Activated T-cell treated with anti-CD3 and anti-CD28 coated beads, Interleukin-2, amount 50 U/mL, for 72 hours (primary cell): ENCODE data around the gene CHRDL2. TPM values are rescaled to one million over a fixed set of nuclear protein-coding genes. Genes with fewer than 3 reads are reported as not detected.
A peak's percentile ranks its signal among the peaks of the same experiment; 100 is the strongest.

Experiments
- ATAC-seq, 2 donors: fragments of 150-1000 bp; cut with Tn5 transposase; replicated peaks in 1 of 2; 2 replicates each; pipeline ENCODE4 v1.10.0; 2021; ENCODE audit warnings: moderate library complexity in 2 of 2, mild to moderate bottlenecking in 1 of 2
- DNase-seq, 2 donors: peaks; one replicate each; pipeline ENCODE4 v3.0.0; 2021 to 2022; ENCODE audit warnings: mixed read lengths in 1 of 2
- H3K27ac Mint-ChIP-seq: one replicate; pipeline ENCODE4 v1.8.0; 2022; ENCODE audit warnings: mild to moderate bottlenecking, moderate library complexity, mixed read lengths
- H3K27me3 Mint-ChIP-seq: one replicate; pipeline ENCODE4 v1.8.0; 2022; ENCODE audit warnings: low read depth, mixed read lengths
- H3K36me3 Mint-ChIP-seq, 2 donors: one replicate each; pipeline ENCODE4 v1.8.0; 2022; ENCODE audit warnings: mixed read lengths in 2 of 2, mild to moderate bottlenecking in 1 of 2; ENCODE audit not compliant: insufficient read depth in 2 of 2
- H3K4me1 Mint-ChIP-seq: one replicate; pipeline ENCODE4 v1.8.0; 2022; ENCODE audit warnings: low read depth, mixed read lengths
- H3K4me3 Mint-ChIP-seq, 2 donors: one replicate each; pipeline ENCODE4 v1.8.0; 2022; ENCODE audit warnings: mild to moderate bottlenecking in 2 of 2, mixed read lengths in 2 of 2, moderate library complexity in 2 of 2
- H3K9me3 Mint-ChIP-seq, 2 donors: one replicate each; pipeline ENCODE4 v1.8.0; 2022; ENCODE audit warnings: mixed read lengths in 2 of 2
- total RNA-seq, 2 donors: library from RNA; stranded (reverse); gene quantifications; one replicate each; pipeline ENCODE4 v1.2.3, GENCODE V29; 2022

Gene CHRDL2
- total RNA-seq, 2 donors from 2014 or later, result not detected

DNA sequence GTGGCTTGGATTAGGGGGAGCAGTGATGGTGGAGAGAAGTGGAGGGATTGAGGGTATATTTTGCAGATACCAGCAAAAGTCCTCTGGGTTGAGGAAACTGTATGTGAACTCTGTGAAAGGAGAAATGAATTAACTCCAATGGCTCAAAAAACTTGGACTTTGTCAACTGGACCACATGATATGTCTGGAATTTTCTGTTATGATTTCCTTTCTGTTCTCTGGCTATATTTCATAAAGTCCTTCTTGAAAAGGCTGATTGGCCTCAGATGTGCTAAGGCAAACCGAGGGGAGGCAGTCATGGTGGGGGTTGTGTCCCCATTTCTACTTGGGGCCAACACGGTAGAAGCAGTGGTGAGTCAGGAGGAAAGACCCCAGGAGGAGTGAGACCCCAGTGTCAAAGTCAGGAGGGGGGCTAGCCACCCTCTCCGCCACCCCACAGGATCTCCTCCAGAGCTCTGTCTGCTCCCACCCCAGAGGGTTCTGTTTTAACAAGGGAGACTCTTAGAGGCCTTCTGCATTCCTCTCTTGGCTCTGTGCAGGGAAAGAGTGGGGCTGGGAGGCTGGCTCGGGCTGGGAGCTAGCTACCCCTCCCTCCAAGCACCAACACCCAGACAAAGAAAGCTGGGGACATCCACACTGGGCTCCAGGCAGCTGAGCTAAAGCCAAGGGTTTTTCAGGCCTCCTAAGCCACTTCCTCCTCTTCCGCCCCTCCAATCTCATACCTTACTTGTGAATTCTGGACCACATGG is 13.8 kb downstream of the CHRDL2 start:
- H3K4me1 Mint-ChIP-seq, result peaks cover 22% of the 10 kb centered on the region
- H3K27ac Mint-ChIP-seq, result no peak overlapping the region
- H3K4me3 Mint-ChIP-seq, result no peak overlapping the region
- H3K9me3 Mint-ChIP-seq, result no peaks in the 10 kb centered on the region
- DNase-seq (no peak), ATAC-seq (no peak)
- H3K36me3 Mint-ChIP-seq, result no peaks in the 10 kb centered on the region
- H3K27me3 Mint-ChIP-seq, result no peaks in the 10 kb centered on the region

DNA sequence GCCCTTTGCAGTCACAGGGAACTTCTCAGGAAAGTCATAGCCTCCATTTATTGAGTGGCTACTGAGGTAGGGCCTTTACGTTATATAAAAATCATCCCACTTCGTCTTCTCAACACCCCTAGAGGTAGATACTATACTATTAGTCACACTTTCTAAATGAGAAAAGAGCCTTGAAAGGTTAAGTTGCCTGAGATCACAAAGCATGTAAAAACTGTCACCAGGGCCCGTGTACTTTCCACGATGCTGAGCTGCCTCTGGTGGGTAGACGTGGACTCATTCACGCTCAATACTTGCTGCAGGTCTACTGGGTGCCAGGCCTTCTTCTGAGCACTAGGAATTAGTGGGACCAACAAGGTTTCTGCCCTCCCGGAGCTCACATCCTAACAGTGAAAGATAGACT is 16.3 kb downstream of the CHRDL2 start:
- peak overlapping the region in 1 of 2 donors; percentile 29 for H3K4me3 Mint-ChIP-seq
- ATAC-seq, result peak; percentile 89 to 93
- H3K9me3 Mint-ChIP-seq, result no peaks in the 10 kb centered on the region
- no peaks in the 10 kb centered on the region for H3K36me3 Mint-ChIP-seq
- peak overlapping the region; percentile 52 for H3K27ac Mint-ChIP-seq
- peak; percentile 27 to 46 for DNase-seq
- no peaks in the 10 kb centered on the region for H3K27me3 Mint-ChIP-seq
- H3K4me1 Mint-ChIP-seq, result peaks cover 22% of the 10 kb centered on the region

DNA sequence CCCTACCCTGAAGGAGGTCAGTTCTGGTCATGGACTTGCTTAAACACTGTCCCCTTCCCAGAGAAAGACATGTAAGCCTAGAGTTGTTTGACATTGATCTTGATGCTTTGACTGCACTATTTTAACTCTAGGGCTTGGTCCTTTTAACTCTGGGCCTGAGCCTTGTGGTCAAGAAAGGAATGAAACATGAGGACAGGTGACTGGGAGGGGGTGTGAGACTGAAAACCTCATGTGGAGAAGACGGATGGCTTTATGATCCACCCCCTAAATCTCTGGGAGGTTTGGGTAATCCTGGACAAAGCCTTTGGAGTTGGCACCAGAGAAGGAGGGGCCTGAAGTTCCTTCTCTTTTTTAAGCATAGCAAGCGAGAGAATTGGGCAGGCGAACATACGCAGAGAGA is 17.5 kb downstream of the CHRDL2 start:
- ATAC-seq (no peak), DNase-seq (no peak)
- Mint-ChIP-seq H3K27ac (no peak overlapping the region), H3K27me3 (no peaks in the 10 kb centered on the region), H3K36me3 (no peaks in the 10 kb centered on the region), H3K9me3 (no peaks in the 10 kb centered on the region), H3K4me3 (no peak overlapping the region), H3K4me1 (peaks cover 22% of the 10 kb centered on the region)

DNA sequence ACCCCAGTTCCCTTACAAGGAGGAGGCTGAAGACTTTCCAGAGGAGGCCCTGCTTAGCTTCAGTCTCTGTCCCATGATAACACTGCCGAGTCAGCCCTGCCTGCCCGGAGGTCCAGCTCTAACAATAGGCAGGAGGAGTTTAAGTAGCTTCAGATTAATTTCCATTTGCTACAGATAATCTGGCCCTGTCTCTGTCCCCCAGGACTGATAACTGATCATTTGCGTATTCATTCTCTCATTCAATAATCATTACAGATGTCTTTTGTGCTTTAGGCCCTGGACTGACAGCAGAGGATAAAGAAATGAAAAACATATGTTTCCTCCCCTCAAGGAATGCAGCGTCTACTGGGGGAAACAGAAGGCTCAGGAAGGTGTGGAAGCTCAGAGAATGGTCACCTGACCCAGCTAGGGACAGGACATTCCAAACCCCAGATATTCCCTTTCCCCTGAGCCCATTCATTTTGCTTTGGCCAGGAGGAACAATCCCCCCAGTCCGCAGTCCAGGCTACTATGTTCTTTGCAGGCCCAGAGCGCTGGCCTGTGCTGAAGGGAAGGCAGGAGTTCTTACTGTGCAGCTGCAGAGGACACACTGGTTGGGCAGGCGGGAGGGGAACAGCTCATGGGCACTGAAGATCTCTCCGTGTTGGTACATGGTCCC is 20.8 kb downstream of the CHRDL2 start:
- H3K36me3 Mint-ChIP-seq, result no peaks in the 10 kb centered on the region
- no peak overlapping the region for H3K4me3 Mint-ChIP-seq
- no peak for ATAC-seq
- H3K27me3 Mint-ChIP-seq, result no peaks in the 10 kb centered on the region
- H3K9me3 Mint-ChIP-seq, result no peaks in the 10 kb centered on the region
- no peak overlapping the region for H3K27ac Mint-ChIP-seq
- DNase-seq, result no peak
- H3K4me1 Mint-ChIP-seq, result peaks cover 16% of the 10 kb centered on the region

DNA sequence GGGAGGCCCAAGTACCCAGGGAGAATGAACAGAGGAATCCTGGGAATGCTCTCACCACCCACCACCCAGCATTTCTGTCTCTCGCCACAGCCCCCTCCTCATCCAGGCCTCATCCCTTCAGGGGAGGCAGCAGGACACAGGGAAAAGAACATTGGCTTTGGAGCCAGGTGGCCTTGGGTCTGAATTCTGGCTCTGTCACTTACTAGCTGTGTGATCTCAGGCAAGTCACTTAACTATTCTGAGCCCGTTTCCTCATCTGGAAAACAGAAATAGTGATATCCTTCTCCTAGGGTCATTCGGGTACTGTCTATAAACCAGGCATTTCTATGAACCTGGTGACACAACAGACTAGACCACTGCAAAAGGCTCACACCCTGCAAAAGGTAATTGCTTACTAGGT is 22.1 kb downstream of the CHRDL2 start:
- H3K4me3 Mint-ChIP-seq, result no peak overlapping the region
- H3K9me3 Mint-ChIP-seq, result no peaks in the 10 kb centered on the region
- H3K27me3 Mint-ChIP-seq, result no peaks in the 10 kb centered on the region
- DNase-seq, result no peak
- ATAC-seq, result no peak
- no peak overlapping the region for H3K27ac Mint-ChIP-seq
- peaks cover 5% of the 10 kb centered on the region for H3K4me1 Mint-ChIP-seq
- no peaks in the 10 kb centered on the region for H3K36me3 Mint-ChIP-seq

DNA sequence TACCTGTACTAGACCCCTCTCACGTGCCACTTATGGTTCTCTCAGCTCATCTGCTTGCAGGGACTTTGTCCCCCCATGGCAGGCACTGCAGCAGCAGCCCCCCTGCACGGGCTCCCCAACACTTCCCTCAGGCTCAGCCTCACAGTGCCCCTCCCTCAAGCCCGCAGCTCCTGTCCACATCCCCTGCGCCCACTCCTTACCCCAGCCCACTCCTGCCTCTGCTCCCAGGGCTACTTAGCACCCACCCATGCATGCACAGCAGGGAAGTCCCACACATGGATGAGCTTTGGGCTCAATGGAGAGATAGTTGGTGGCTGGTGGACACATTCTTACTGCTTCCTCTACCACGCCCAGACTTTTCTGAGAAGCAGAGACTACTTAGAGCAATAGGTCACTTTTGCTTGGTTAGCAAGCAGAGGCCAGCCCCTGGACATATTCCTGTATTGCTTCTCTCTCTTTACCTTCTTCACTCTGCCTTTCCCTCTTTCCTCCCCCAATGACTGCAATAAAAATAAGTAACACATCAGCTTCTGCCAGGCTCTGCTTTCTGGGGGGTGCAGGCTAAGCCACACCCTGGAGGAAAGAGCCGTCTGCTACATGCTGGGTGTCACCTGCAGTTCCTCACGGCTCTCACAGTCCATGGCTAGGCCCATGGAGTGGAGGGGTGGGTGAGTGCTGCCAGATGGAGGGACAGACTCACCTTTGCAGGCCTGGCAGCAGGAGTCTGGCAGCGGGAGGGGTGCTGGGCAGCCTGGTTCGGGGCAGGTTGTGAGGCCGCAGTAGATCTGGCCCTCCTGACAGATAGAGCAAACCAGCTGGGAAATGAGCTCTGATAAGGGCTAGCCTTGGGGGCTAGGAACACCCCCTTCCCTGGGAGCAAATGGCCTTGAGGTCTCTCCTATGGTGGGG is 23.4 kb downstream of the CHRDL2 start:
- Mint-ChIP-seq H3K4me3 (no peak overlapping the region), H3K36me3 (no peaks in the 10 kb centered on the region), H3K4me1 (no peaks in the 10 kb centered on the region), H3K27me3 (no peaks in the 10 kb centered on the region), H3K27ac (no peak overlapping the region), H3K9me3 (no peaks in the 10 kb centered on the region)
- ATAC-seq (no peak), DNase-seq (no peak)

DNA sequence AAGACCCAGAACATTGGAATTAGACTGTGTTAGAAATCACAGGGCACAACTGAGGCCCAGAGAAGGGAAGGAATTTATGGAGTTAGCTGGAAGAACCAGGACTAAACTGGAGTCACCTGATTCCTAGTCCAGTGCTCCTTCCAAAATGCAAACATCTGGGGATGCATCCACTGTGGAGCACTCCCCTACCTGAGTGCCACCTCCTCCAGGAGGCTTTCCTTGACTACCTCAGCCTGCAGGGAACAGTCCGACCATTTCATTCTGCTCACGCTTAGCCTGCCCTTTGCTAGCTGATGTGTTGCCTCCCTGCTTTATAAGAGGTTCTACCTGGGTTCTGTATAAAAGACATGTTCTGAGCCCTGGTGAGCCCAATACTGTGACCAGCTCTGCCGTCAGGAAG is 24.0 kb downstream of the CHRDL2 start:
- Mint-ChIP-seq H3K27me3 (no peaks in the 10 kb centered on the region), H3K4me3 (no peak overlapping the region), H3K4me1 (no peaks in the 10 kb centered on the region), H3K9me3 (no peaks in the 10 kb centered on the region), H3K27ac (no peak overlapping the region), H3K36me3 (no peaks in the 10 kb centered on the region)
- ATAC-seq, result no peak
- DNase-seq, result no peak

DNA sequence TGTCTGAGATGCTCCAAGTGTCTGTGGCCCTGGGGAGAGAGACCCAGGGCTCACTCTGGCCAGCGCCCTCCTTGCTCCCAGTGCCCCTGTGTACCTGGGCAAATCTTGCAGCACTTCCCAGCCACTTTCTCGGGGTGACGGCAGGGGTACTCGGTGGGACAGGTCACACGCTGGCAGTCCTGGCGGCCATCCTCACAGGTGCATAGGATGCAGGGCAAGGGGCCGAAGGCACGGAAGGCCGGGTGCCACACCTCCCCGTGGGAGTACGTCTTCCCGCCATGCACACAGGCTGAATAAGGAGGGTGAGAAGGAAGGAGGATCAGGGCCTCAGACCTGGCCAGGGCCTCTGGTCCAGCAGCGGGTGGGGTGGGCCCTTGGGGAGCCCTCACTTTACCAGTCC is 28.0 kb downstream of the CHRDL2 start:
- no peaks in the 10 kb centered on the region for H3K27me3 Mint-ChIP-seq
- H3K27ac Mint-ChIP-seq, result no peak overlapping the region
- no peak overlapping the region for H3K4me3 Mint-ChIP-seq
- no peak for DNase-seq
- no peak for ATAC-seq
- H3K9me3 Mint-ChIP-seq, result no peaks in the 10 kb centered on the region
- no peaks in the 10 kb centered on the region for H3K36me3 Mint-ChIP-seq
- no peaks in the 10 kb centered on the region for H3K4me1 Mint-ChIP-seq

DNA sequence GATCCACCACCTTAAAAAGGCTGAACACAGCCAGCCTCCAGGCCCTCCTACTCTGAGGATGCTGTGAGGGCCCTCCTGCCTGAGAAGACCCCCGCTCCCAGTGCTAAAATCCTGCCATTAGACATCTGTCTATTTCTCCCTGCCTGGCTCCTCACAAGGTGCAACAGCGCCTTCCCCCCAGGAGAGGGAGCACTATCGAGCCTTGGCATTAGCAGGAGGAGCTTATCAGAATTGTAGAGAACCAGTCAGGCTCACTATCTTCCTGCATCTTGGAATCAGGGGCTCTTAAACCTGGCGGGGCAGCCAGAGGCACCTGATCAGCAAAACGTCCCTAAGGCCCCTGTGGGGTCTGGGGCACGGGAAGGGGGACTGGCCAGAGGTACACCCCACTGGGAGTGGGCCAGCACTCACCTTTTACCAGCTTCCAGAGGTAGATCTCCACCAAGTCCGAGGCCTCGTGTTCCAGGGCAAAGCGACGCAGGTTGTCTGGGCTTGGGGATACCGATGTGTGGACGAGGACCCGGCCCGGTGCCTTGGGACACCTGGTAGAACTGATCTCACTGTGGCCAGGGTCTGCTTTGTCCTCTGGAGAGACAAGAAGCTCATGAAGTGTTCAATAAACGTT is 28.7 kb downstream of the CHRDL2 start:
- DNase-seq, result peak; percentile 59 to 68
- peaks cover 2% of the 10 kb centered on the region for H3K27me3 Mint-ChIP-seq
- H3K27ac Mint-ChIP-seq, result no peak overlapping the region
- no peak overlapping the region for H3K4me3 Mint-ChIP-seq
- H3K36me3 Mint-ChIP-seq, result no peaks in the 10 kb centered on the region
- peak; percentile 69 to 72 for ATAC-seq
- H3K4me1 Mint-ChIP-seq, result no peaks in the 10 kb centered on the region
- no peaks in the 10 kb centered on the region for H3K9me3 Mint-ChIP-seq

DNA sequence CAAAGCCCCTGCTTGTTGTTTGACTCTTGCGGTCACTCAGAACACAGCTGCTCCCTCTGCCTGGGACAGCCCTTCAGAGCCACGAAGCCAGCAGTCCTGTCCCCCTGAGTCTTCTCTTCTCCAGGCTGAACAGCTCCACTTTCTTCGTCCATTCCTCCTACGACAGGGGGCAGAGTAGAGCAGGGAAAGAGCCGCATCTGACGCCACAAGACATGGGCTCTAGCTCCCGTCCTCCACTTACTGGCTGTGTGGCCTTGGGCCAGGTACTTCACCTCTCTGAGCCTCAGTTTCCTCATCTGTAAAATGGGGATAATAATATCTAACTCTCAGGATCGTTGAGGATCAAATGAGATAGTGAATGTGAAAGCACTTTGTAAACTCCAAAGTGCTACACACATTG is 29.9 kb downstream of the CHRDL2 start:
- H3K27ac Mint-ChIP-seq, result no peak overlapping the region
- peaks cover 9% of the 10 kb centered on the region for H3K27me3 Mint-ChIP-seq
- H3K4me3 Mint-ChIP-seq, result no peak overlapping the region
- ATAC-seq, result no peak
- H3K9me3 Mint-ChIP-seq, result no peaks in the 10 kb centered on the region
- no peaks in the 10 kb centered on the region for H3K4me1 Mint-ChIP-seq
- H3K36me3 Mint-ChIP-seq, result no peaks in the 10 kb centered on the region
- peak; percentile 5 for DNase-seq

DNA sequence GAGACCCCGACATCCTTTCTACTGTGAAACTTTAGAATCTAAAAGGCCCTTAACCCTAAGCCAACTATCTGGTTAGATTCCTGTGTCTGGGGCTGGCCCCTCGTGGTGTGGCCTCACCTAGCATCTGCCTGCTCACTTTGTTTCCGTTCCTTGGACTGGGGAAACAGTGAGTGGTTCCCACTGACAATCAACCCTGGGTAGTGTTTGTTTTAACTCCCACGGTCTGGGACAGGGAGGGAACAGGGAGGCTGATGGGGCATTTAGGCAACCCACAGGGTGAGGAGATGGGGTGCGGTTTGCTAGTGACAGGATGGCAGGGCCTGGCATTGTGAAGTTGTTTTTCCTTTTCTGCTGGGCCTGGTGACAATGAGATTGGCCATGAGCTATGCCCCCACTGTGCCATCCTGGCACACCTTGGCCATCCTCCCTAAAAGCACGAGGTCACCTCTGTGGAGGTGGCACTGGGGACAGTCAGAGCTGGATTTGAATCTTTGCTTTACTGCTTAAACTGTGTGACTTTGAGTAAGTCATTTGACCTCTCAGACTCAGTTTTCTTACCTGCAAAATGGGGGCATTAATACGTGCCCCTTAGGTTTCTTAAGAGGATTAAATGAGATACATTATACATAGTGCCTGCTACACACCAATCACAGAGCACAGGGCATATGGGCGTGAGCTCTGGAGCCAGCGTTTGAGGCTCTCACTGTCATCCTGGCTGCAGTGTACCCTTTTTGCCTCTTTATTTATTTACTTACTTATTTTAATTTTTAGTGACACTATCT is 31.4 kb downstream of the CHRDL2 start:
- no peaks in the 10 kb centered on the region for H3K4me1 Mint-ChIP-seq
- ATAC-seq (no peak), DNase-seq (no peak)
- H3K27ac Mint-ChIP-seq, result no peak overlapping the region
- no peaks in the 10 kb centered on the region for H3K36me3 Mint-ChIP-seq
- no peaks in the 10 kb centered on the region for H3K9me3 Mint-ChIP-seq
- H3K27me3 Mint-ChIP-seq, result peaks cover 9% of the 10 kb centered on the region
- H3K4me3 Mint-ChIP-seq, result no peak overlapping the region

DNA sequence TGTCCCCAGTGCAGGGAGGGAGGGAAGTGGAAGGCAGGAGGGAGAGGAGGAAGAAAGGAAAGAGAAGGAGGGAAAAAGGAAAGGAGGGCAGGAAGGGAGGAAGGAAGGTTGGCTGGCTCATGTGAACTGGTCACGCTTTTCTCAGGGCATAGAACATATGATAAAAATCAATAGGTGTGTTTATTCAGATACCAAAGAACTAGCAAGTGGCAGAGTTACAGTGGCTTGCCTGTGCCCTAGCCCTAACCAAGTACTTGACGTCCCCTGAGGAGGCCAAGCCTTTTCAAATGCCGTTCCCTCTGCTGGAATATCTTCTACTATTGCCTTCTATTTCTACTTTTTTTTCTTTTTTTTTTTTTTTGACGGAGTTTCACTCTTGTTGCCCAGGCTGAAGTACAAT is 33.5 kb downstream of the CHRDL2 start:
- no peaks in the 10 kb centered on the region for H3K36me3 Mint-ChIP-seq
- no peak overlapping the region for H3K4me3 Mint-ChIP-seq
- H3K9me3 Mint-ChIP-seq, result no peaks in the 10 kb centered on the region
- H3K27ac Mint-ChIP-seq, result no peak overlapping the region
- ATAC-seq (no peak), DNase-seq (no peak)
- peaks cover 19% of the 10 kb centered on the region for H3K27me3 Mint-ChIP-seq
- no peaks in the 10 kb centered on the region for H3K4me1 Mint-ChIP-seq
